ENCODE data around the gene ENTR1. TPM values are rescaled to one million over a fixed set of nuclear protein-coding genes. Genes with fewer than 3 reads are reported as not detected.

ENTR1 gene
- total RNA-seq, 3 donors from 2014 or later: 27.8 to 47.6 (median 33.2) TPM

DNA sequence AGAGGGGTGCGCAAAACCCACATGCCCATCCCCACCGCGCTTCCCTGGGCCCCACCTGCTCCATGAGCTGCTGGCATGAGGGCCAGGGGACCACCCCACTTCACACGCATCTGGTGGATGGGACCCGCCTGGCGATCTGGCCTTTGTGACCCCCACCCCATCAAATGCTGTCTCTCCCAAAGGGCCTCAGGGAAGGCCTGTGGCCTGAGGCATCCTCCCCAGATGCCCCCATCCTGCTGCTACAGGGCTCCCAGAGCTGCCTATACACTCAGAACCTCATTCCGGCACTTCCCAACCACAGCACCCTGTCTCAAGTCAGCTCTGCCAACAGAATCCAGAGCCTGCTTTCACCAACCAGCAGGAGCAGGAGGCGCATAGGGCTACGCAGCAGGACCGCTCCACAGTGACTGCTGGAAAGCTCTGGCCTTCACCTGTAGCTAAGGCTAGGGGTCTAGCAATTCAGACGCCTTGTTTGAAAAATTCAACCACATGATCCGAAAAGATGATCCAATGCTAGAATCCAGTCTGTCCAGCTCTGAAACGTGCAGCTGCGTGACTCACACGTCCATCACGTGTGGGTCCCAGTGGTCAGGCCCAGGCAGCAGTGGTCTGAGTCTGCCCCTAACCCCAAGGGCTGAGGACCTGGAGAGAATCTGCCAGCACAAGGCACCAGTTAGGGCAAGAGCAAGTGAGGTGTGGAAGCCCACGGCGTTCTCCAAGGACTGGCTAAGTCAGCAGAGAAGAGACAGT, 9.1 kb downstream of the ENTR1 start:
- H3K36me3 ChIP-seq (ENCODE audit: low read depth): no peaks in the 10 kb centered on the region
- no peaks in the 10 kb centered on the region for H3K9me3 ChIP-seq
- DNase-seq (no peak), ATAC-seq (no peak)
- intact Hi-C loops (cut with DNase I, micrococcal nuclease): no loop called here
- TF ChIP-seq, protein P1, sequence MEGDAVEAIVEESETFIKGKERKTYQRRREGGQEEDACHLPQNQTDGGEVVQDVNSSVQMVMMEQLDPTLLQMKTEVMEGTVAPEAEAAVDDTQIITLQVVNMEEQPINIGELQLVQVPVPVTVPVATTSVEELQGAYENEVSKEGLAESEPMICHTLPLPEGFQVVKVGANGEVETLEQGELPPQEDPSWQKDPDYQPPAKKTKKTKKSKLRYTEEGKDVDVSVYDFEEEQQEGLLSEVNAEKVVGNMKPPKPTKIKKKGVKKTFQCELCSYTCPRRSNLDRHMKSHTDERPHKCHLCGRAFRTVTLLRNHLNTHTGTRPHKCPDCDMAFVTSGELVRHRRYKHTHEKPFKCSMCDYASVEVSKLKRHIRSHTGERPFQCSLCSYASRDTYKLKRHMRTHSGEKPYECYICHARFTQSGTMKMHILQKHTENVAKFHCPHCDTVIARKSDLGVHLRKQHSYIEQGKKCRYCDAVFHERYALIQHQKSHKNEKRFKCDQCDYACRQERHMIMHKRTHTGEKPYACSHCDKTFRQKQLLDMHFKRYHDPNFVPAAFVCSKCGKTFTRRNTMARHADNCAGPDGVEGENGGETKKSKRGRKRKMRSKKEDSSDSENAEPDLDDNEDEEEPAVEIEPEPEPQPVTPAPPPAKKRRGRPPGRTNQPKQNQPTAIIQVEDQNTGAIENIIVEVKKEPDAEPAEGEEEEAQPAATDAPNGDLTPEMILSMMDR (IDR thresholded peaks at IDR 0.05): no peak
- H3K4me1 ChIP-seq (ENCODE audit: low read depth): peaks cover 22% of the 10 kb centered on the region
- H3K4me3 ChIP-seq: no peak overlapping the region

DNA sequence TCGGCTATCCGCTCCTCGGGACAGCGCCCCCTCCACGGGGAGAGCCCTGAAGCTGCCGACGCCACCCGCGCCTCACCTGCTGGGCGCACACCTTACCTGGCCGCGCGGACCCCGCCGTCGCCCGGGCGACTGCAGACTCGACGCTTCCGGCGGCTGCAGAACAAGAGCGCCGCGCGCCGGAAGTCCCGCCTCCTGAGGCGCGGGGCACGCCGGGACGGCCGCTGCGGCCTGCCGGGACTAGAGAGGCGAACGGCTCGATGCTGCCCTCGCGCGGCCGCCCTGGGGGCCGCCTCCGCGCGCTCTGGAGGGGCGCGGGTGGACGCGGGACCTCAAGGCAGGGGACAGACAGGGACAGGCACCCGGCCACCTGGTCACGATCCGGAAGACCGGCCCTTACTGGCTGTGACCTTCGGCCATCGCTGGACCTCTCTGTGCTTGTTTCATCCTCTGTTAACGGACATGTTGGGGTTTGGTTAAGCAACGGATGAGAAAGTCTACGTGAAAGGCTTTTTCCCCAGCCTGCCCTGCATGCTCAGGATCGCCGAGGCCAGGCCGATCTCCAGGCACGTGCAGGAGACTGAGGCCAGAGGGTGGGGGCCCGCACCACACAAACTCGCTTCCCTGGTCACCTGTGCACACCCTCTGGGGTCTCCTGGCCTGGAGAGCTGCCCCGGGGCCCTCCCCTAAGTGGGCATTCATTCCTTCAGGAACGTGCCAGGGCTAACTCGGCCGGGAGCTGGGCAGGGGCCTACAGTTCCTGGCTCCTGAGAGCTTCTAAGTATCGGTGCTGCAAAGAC, 10.2 kb downstream of the ENTR1 start, which contains the start of gene SNAPC4:
Gene SNAPC4 (minus strand): TSS at position 133 of the 797 bp plus-strand sequence. CDS start 1,742 bp downstream, outside the sequence.
- Histone ChIP-seq H3K36me3 (ENCODE audit: low read depth) (no peaks in the 10 kb centered on the region), H3K4me3 (peak within 1 kb of the TSS; percentile 81), H3K9me3 (no peaks in the 10 kb centered on the region), H3K4me1 (ENCODE audit: low read depth) (peaks cover 26% of the 10 kb centered on the region)
- TF ChIP-seq, protein P1 (IDR thresholded peaks at IDR 0.05): peak; percentile 99
- DNase-seq (peak; percentile 87 to 93 (median 92)), ATAC-seq (peak; percentile 94)
- intact Hi-C loops (cut with DNase I, micrococcal nuclease): no loop called here

DNA sequence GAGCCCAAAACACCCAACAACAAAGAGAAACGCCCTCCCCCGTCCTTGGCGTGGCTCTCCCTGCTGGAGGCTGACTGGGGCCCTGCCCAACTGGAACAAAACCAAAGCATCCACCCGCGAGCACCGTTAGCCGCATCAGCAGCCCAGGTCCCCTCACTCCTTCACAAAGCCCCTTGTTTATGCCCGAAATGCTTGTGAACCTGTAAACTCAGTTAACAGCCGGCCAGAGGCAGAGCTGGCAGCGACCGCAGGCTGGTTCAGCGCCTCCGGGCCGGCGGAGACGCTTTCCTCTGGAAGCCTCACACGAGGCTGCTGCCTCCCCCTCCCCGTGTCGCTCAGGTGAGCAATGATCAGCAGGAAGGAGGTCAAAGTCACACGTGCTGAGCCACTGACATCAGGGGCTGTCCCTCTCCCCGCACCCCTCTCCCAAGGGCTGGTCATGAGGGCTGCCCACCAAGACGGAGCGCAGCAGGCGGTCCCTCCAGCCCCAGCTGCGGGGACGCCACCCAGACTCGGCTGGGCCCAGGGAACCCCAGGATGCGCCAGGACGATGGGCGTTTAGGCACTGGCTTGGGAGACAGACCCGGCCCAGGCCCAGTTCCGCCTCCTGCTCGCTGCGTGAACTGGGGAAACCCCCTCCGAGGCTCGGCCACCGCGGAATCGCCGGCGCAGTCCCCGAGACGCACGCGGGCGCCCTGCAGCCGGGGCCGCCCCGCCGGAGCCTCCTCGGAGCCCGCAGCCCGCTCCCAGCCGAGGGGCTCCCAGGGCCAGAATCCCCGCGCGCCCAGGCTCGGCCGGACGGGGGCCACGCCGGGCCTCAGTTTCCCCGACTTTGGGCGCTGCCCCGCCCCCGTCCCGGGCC, 11.0 kb downstream of the ENTR1 start:
- Histone ChIP-seq H3K9me3 (no peaks in the 10 kb centered on the region), H3K36me3 (ENCODE audit: low read depth) (no peaks in the 10 kb centered on the region), H3K4me1 (ENCODE audit: low read depth) (peaks cover 26% of the 10 kb centered on the region), H3K4me3 (peak overlapping the region; percentile 81)
- TF ChIP-seq, protein P1 (IDR thresholded peaks at IDR 0.05): no peak
- intact Hi-C loops (cut with DNase I, micrococcal nuclease): no loop called here
- DNase-seq (peak in 2 of 3 donors; percentile 14 to 52), ATAC-seq (peak; percentile 26)

DNA sequence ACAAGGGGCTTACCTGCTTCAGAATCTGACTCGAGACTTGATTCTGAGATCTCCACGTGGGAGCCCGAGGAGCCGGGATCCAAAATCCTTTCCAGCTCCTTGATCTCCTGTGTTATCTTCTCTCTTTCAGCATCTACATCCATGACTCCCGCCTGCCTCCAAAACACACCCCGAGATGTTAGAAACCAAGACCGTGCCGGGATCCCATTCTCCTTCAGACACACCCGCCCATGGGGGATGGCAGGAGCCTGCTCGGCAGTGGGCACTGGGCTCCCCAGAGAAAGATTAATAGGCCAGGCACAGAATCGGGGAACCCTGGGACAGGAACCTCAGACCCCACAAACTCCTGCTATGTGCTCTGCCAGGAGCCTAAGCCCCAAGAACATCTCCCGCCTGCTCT, 12.1 kb downstream of the ENTR1 start:
- H3K4me3 ChIP-seq: no peak overlapping the region
- H3K36me3 ChIP-seq (ENCODE audit: low read depth): no peaks in the 10 kb centered on the region
- H3K4me1 ChIP-seq (ENCODE audit: low read depth): peaks cover 20% of the 10 kb centered on the region
- no peaks in the 10 kb centered on the region for H3K9me3 ChIP-seq
- DNase-seq: no peak
- TF ChIP-seq, protein P1 (IDR thresholded peaks at IDR 0.05): no peak
- no peak for ATAC-seq
- intact Hi-C loops (cut with DNase I, micrococcal nuclease): no loop called here

DNA sequence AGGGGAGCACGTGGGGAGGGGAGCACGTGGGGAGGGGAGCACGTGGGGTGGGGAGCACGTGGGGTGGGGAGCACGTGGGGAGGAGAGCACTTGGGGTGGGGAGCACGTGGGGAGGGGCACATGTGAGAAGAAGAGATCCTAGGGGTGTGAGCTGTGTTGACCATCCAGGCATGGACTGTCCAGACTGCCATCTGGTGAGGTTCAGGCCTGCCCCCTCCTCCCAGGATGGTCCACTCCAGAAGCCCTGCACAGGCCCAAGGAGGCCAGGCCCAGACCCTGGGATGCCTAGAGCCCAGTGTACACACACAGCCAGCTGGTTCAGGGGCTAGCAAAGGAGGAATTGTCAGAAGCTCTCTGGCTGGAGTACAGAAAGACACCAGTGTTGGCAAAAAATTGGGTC, 12.8 kb downstream of the ENTR1 start:
- ATAC-seq (no peak), DNase-seq (no peak)
- intact Hi-C loops (cut with DNase I, micrococcal nuclease): no loop called here
- Histone ChIP-seq H3K4me3 (no peak overlapping the region), H3K9me3 (no peaks in the 10 kb centered on the region), H3K4me1 (ENCODE audit: low read depth) (peaks cover 20% of the 10 kb centered on the region), H3K36me3 (ENCODE audit: low read depth) (no peaks in the 10 kb centered on the region)
- TF ChIP-seq, protein P1 (IDR thresholded peaks at IDR 0.05): no peak
